ENCODE results near the gene RASA4B.

Gene RASA4B

GRCh38 chr7:102433219-102434038 lies 84.1 kb downstream of the RASA4B start, which contains the start of gene ORAI2:
ORAI2 (plus strand) TSS chr7:102433575; CDS start chr7:102438957, 5,382 bp downstream.
- ChIA-PET CTCF (interaction anchor here (0.6 kb wide), 1 partner anchor 18 kb away, joined by 3 read pairs; no protein-coding TSS in a partner anchor), POLR2A (ENCODE audit: low non-redundant PET) (interaction anchor here (0.7 kb wide), 1 partner anchor 39 kb away, joined by 3 read pairs; no protein-coding TSS in a partner anchor)
- TF ChIP-seq CTCF (conservative IDR thresholded peaks at IDR 0.05; ENCODE audit: low read depth): no peak
- peak within 1 kb of the TSS; percentile 89 for H3K27ac ChIP-seq
- peak; percentile 78 for DNase-seq (ENCODE audit: low spot score)

Measured in RWPE1 (cell line).